Dedifferentiated amniotic fluid mesenchymal stem cell (primary cell): ENCODE data around the gene ZNF438.

Experiments used
- DNase-seq: peaks from one replicate; pipeline ENCODE4 v3.0.0-alpha.2; 2016; ENCODE audit errors: extremely low spot score

Gene ZNF438

DNA sequence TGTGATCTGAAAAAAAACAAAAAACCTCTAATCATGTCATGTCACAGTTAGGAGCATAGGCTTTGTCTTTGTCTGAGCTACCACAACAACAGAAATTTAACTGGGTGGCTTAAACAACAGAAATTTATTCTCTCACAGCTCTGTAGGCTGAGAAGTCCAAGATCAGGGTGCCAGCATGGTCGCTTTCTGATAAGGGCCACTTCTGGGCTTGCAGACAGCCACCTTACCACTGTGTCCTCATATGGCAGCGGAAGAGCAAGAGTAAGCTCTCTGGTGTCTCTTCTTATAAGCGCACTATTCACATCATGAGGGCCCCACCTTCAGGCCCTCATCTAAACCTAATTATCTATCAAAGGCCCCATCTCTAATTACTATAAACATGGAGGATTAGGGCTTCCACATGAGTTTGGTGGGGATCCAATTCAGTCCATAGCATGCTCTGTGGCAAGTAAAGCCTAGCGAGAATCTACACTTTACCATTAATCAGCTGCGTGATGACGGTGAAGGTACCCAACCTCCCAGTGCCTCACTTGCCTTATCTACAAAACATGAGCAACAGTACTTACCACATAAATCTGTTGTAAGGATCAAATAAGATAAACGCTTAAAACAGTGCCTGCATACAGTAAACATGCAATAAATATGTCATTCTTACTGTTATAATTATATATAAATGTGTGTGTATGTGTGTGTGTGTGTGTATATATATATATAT is 17.3 kb downstream of the ZNF438 start:
- DNase-seq: no peak

DNA sequence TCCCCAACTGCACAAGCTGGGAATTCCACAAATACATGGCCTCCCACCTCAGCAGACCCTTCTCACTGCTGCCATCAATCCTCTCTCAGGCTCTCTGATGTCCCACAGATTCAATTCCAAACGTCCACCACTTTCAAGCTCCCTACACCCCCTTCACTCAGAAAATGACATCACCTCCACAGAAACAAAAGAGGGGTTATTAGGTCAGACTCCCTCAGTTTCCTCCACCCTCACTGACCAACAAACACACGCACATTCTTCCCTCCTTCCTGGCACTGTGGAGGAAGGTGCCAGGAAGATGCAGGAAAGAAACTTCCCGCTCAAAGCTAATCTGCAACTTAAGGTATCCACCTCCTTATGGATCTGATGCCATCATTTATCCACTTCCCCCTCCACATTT is 18.3 kb downstream of the ZNF438 start:
- no peak for DNase-seq

DNA sequence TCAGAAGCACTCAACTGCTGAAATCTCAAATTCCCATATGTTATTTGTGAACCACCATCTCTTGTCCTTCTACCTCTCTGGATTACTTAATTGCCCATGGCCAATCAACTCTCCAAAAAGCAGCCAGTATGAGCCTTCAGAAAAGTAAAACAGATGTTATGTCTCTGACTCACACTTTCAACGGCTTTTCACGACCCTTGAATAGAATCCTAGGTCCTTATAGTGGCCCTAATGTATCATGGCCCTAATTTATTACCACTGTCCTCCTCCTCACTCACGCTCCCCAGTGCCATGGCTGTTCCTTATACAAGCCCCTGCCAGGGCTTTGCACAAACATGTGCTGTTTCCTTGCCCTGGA is 20.0 kb downstream of the ZNF438 start:
- DNase-seq: no peak

DNA sequence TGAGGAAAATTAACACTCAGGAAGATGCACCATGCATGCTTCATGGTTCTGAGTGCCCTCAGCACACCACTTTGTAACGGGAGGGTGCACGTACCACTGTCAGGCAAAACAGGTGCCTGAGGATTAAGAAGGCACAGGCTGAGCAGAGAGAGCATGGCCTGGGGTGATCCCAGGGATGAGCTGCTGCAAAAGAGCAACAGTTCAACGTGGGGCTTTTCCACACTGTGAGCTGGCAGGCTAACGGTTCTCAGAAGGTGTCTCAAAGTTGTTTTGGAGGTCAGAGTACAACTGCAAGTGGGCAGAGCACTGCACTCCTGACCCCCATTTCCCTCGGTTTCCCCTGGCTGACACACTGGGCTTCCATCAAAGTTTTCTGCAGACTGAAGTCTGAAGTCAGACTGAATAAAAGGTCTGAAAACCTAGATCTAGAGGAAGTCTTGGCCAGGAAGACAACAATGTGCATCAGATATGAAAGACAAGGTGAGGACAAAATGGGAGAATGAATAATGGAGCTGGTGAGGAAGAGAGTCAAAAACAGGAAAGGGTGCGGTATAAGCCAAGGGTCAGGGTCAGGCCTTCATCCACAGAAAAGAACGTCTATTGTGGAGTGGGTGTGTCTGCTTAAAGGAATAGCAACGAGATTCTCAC is 20.5 kb downstream of the ZNF438 start:
- no peak for DNase-seq

DNA sequence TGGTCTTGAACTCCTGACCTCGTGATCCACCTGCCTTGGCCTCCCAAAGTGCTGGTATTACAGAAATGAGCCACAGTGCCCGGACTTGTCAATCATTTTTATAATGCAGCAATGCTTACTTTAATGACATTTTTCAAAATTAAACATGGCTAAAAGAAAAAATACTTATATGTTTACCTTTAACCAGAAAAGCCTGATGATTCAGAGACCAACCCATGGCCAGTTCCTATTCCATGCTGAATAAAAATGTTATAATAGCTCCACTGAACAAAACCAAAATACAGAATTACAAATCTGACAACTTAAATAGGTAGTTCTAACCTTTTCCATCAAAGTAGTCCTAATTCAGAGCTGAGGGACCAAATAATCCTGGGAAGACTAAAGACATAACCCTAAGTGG is 21.6 kb downstream of the ZNF438 start:
- no peak for DNase-seq

DNA sequence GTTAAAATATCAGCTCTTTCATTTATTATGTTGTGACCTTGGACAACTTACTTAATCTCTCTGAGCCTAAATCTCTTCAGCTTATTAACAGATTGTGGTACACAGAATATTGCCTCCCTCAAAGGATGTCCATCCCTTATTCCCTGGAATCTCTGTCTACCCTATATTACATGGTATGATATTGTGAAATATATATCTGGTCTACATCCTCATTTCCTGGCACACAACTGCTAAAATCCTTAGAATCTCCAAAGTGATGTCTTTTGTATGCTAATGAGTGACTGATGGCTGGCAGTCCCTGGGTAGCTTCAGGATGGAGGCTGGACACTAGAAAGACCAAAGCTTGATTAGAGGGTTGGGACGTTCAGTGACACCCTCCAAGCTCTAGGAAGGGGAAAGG is 25.8 kb downstream of the ZNF438 start:
- DNase-seq: no peak

DNA sequence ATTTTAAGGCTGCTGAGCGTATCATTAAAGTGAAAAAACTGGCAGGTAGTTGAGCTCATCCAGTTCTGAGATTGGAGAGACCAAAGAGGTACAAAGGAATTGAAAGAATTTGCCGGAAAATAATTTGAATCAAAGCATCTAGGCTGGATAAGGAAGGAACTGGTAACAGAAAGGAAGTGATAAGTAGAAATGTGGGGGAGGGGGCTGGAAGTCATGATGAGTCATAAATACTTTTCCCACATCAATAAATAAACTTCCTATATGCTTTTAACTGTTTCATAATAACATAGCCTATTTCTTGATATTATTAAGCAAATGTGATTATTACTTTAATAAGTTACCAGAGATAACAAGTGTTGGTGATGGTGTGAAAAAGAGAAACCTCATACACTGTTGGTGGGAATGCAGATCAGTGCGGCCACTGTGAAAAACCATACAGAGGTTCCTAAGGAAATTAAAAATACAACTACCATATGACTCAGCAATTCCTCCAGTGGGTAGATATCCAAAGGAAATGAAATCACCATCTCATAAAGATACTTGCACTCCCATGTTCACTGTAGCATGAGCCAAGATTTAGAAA is 27.0 kb downstream of the ZNF438 start:
- peak; percentile 56 for DNase-seq

DNA sequence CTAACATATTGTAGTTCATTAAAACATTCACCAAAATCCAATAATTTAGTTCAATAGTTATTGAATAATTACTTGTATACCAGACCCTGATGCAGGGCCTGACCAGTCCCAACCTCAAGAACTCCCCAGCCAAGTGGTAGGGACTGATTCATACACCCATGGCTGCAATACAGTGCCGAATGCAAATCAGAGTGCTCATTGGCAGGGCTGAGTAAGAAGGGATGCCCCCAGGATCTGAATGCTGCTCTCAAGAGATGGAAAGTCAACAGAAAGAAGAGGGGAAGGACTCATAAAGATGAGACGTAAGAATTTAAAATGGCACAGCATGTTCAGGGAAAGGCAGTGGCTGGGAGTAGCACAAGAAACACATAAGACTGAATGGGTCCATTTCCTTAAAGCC is 29.9 kb downstream of the ZNF438 start:
- no peak for DNase-seq

DNA sequence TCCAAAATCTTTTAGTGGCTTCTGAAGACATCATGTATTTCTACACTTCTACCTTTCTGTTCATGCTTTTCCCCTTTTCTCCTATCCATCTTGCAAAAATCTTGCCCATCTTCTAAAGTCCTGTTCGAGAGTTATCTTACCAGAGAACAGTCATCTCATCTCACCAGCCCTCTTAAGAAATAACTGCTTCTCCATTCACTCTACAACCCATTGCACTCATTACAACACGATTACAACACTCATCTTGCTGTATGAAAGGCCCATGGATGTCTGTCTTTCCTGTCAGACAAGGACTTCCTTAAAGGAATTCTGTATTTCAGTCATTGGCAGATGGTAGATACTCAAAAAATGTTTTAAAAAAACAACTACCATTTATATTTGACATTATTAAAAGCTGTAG is 30.8 kb downstream of the ZNF438 start:
- DNase-seq: no peak

DNA sequence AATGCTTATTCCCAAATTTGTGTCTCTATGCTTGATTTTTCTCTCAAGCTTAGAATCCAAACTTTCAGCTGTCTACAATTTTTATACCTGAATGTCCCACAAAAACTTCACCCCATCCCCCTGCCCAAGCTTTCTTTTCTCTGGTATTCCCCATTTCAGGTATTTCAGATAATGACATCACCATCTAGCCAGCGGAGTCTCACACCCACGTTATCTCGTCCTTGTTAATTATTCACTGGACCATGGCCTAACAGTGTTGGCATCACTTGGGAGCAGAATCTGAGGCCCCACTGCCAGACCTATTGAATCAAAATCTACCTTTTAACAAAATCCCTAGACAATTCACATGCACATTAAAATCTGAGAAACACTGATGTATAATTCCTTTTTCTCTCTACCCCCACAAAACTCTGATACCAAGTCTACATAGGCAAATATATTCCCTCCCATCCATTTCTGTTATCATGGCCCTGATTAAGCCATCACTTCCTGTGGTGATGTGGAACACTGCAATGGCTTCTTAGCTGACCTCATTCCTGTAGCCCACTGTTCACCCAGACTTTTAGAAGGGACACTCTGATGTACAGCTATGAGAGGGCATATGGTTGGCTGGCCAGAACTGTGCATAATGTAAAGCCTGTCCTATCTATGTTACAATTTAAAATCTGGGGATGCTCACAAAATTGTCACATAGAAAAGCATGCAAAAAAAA is 31.4 kb downstream of the ZNF438 start:
- DNase-seq: no peak

DNA sequence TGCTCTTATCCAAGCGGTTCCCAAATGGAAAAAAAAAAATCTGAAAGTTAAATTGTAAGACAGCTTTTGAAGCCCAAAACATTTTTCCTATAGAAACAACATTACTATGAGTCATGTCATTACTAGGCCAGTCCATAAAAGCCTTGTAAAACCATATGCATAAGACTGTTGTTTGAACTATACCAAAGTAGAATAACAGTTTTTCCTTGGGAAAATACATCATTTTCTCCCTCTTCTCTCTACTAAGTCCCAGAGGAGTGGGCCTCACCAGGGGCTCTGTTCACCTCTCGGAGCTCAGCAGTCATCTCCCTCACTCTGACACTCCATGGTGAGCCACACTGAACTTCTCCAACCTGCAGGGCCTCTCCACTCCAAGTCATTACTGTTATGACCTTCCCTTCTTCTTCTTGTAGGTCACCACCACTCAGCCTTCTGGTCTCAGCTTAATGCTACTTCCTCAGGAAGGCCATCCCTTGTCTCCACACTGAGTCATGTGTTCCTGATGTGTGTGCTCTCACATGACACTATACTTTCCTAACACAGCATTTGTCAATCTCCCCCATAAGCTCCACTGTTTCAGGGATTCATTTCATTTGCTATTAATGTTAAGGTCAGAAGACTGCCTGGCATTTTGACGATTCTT is 32.5 kb downstream of the ZNF438 start:
- no peak for DNase-seq

DNA sequence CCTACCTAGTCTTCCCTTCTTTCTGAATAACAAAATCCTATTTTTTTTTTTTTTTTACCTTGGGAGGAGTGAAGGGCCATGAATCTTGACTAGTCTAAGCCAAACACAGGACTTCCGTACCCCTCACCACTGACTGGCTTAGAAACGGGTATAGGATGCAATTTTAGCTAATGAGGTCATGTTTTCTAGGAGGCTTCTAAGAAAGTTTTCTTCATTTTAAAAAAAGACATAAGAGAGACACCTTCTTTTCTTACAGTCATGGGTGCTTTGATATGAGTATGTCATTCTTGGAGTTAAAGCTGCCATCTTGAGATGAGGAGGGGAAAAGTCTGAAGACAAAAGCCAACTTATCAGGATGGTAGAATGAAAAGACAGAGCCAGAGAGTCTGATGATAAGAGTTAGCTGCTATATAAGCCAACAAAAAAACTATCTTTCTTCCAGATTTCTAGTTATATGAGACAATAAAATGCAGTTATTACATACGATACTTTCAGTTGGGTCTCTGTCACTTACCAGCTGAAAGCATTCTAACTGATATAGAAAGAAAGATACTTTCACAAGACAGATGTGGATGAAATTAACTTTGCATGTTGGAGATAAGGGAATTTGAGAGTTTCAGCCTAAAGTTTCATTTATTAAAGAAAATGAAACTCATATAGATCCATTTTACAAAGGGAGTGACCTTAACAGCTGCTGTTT is 34.0 kb downstream of the ZNF438 start:
- DNase-seq: no peak

DNA sequence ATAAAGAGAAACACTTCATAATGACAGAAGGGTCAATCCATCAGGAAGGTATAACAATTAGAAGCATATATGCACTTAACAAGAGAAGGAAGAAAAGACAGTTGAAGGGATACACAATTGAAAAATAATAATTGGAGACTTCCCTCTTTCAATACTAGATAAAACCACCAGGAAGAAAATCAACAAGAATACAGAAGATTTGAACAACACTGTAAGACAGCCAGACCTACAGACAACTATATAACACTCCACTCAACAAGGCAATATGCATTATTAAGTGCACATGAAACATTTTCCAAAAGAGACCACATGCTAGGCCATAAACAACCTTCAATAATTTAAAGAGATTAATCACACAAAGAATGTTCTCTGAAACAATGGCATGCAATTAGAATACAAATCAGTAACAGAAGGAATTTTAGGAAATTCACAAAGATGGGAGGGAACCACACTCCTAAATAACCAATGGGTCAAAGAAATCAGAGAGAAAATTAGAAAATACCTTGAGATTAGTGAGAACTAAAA is 35.1 kb downstream of the ZNF438 start:
- no peak for DNase-seq

DNA sequence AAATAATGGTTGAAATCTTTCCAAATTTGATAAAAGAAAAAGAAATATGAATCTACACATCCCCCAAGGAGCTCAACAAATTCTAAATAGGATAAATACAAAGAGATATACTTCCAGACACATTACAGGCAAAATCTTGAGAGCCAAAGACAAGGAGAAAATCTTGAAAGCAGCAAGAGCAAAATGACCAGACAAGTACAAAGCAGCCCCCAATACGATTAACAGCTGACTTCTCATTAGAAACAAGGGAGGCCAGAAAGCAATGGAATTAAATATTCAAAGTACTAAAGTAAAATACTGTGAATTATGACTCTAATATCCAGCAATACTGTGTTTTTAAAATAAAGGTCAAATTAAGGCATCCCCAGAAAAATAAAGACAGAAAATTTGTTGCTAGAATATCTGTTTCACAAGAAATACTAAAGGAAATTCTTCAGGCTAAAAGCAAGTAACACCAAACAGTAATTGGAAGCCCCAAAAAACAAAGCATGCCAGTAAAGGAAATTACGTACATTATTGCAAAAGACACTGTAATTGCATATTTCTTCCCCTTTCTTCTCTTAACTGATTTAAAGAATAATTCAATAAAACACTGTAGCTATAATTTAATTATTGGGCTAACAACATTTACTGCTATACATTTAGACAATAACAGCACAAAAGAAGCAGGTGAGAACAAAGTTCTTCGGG is 36.4 kb downstream of the ZNF438 start:
- no peak for DNase-seq

DNA sequence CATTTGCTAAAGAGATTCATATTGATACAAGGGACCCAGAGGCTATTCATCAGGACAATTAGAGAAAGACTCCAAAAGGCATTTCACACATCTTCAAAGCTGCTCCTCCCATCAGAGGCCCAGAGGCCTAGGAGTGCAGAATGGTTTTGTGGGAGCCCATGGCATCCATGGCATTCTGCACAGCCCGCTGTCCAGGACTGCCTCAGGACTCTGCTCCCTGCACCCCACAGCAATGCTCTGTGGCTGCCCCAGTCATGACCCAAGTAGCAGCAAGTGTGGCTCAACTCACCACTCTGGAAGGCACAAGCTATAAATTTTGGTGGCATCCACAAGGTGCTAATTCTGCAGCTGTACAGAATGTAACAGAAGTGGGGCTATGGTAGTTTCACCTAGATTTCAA is 38.5 kb downstream of the ZNF438 start:
- DNase-seq: no peak

DNA sequence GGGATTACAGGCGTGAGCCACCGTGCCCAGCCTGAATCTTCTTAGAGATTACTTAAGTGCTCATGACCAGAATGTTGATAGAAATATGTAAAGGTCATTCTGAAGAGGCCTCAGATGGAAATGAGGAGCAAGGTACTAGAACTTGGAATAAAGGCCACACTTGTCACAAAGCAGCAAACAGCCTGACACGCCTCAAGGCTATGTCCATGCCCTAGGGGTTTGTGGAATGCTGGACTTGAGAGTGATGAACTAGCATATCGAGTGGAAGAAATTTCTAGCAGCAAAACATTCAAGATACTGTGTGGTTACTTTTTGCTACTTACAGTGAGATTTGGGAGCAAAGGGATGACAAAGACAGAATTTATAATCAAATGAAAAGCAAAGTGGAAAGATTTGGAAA is 39.0 kb downstream of the ZNF438 start:
- DNase-seq: no peak

DNA sequence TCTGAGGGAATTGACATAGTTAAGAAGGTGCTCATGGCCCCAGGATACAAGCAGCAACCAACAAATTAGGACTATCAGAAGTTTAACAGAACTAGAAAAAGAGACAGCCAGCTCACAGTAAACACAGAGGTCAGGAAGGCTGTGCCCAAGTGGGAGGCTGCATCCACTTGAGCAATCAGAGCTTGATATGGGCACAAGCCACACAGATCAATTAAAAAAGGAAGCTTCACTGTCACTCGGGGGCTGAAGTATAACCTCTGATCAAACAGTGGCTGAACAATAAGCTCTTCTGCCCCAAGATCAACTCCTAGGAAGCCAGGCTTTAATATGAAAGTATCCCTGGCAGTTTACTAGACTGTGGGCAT is 40.0 kb downstream of the ZNF438 start:
- no peak for DNase-seq

DNA sequence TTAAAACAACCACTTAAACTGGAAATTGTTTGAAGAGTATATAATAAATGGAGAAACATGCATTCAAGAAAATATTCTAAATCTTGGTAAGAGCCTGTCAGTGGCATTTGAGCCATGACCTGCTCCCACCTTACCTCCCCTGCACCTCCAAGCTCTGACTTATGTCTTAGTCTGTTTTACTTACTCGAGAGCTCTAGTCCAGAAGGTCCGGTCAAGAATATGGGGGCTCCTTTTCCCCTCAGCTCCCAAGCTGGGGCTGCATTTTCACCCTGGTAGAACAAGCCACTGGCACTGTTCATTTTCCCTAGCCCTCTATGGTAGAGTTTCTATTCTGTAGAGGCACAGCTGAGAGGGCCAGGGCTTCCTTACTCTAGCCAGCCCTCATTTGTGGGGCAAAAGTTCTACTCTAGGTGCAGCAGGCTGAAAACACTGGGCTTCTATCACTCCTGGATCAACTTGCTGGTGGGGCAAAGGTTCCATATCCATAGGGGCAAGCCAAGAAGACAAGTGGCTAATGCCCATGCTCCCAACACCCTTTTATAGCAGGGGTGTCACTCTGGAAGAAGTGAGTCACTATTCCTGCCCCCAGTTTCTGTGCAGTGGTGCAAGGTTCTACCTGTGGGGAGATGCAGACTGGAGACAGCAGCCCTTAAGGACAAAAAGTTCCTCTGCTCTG is 40.6 kb downstream of the ZNF438 start:
- no peak for DNase-seq

DNA sequence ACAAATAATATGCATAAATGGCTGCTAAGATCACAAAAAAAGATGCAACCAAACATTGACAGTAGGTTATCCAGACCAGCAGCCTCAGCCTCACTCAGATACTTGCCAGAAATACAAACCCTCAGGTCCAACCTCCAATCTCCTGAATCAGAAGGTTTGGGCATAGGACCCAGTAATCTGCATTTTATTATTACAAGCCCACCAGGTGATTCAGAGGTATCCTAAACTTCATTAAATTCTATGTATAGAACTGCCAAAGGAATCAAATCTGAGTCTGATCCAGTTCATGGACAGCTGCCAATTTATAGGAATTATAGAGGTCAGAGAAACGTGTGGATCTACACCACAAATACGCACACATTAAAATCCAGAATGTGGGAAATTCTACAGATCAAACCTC is 41.3 kb downstream of the ZNF438 start:
- no peak for DNase-seq

DNA sequence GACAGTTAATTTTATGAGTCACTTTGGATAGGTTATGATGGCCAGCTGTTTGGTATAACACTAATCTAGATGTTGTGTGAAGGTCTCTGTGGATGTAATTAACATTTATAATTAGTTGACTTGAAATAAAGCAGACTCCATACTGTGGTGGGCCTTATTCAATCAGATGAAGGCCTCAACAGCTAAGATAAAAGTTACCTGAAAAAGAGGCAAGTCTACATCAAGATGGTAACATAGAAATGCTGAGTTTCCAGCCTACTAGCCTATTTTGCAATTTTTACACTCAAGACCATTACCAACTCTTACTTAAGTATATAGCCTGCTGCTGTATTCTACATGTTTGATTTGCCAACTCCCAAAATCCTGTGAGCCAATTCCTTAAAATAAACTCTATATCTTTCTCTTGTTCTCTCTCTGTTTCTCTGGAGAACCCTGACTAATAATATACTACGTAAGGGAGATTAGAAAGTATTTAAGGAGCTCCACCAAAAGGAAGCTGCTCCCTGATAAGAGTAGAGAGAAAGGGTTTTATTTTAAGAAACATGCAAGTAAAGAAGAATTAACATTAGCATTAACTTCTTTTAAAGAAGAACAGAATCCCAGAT is 42.7 kb downstream of the ZNF438 start:
- no peak for DNase-seq
